HCT116 (cell line): ENCODE measurements around the gene RNF227.

Experiments
- CEBPB ChIP-seq: IDR thresholded peaks from 2 replicates; pipeline ENCODE4 v1.6.1; 2012; ENCODE audit warnings: low read depth
- EGR1 ChIP-seq: IDR thresholded peaks from 2 replicates; pipeline ENCODE4 v1.6.1; 2012; ENCODE audit warnings: low read depth
- ELF1 ChIP-seq: IDR thresholded peaks from 2 replicates; pipeline ENCODE4 v1.6.1; 2012; ENCODE audit warnings: low read depth, borderline replicate concordance
- EZH2 ChIP-seq: fragments of 200-600 bp; sonication (generic); IDR thresholded peaks from 2 replicates; pipeline ENCODE4 v1.6.1; 2017; ENCODE audit warnings: antibody characterized with exemption, mixed run types
- EZH2phosphoT487 ChIP-seq: fragments of 200-600 bp; IDR thresholded peaks from 2 replicates; pipeline ENCODE4 v1.6.1; 2018; ENCODE audit warnings: antibody characterized with exemption, borderline replicate concordance
- POLR2A ChIP-seq: IDR thresholded peaks from 2 replicates; pipeline ENCODE4 v1.7.0; 2011; ENCODE audit warnings: borderline replicate concordance; ENCODE audit not compliant: insufficient read depth, insufficient read length; ENCODE audit errors: extremely low read depth
- YY1 ChIP-seq: IDR thresholded peaks from 2 replicates; pipeline ENCODE4 v1.6.1; 2011; ENCODE audit warnings: low read length, low read depth, moderate library complexity, mild to moderate bottlenecking; ENCODE audit not compliant: insufficient replicate concordance; ENCODE audit errors: extremely low read depth
- ZFX ChIP-seq: fragments of 450-650 bp; IDR thresholded peaks from 2 replicates; pipeline ENCODE4 v1.6.1; 2017
- TF ChIP-seq, protein P1 (sequence below), 3 experiments: fragments of 200-600 bp in 1 of 3; sonication (generic) in 1 of 3; IDR thresholded peaks in 2 of 3; conservative IDR thresholded peaks in 1 of 3; 2 replicates each; pipeline ENCODE4 v1.5.1; 2012 to 2017; ENCODE audit warnings: low read depth in 2 of 3, low read length in 2 of 3, antibody characterized with exemption in 1 of 3, borderline replicate concordance in 1 of 3, control low read depth in 1 of 3, mild to moderate bottlenecking in 1 of 3, mixed read lengths in 1 of 3, mixed run types in 1 of 3, moderate library complexity in 1 of 3; ENCODE audit not compliant: insufficient read depth in 1 of 3
- TF ChIP-seq, protein P2 (sequence below): IDR thresholded peaks from 2 replicates; pipeline ENCODE4 v1.6.1; 2012; ENCODE audit warnings: low read depth
- TF ChIP-seq, protein P3 (sequence below): IDR thresholded peaks from 2 replicates; pipeline ENCODE4 v1.6.1; 2012

DNA sequence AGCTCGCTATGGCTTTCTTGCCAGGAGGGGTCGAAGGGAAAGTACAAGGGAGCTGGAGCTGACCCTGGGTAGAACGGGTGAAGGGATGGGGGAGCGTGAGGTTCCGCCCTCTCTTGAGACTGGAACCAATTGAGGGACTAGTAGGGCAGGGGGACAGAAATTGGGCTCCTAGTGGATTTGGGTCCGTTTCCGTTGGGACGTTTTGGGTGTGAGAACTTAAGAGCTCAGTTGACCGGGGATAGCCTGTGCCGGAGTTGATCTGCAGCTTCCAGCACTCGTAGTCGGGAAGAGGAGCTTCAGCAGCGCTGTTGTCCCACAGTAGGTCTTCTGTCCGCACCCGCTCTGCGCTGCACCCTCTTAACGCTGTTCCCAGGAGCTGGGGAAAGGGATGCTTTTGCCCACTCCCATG, 16.4 kb upstream of the RNF227 start:
- TF ChIP-seq, protein P1, sequence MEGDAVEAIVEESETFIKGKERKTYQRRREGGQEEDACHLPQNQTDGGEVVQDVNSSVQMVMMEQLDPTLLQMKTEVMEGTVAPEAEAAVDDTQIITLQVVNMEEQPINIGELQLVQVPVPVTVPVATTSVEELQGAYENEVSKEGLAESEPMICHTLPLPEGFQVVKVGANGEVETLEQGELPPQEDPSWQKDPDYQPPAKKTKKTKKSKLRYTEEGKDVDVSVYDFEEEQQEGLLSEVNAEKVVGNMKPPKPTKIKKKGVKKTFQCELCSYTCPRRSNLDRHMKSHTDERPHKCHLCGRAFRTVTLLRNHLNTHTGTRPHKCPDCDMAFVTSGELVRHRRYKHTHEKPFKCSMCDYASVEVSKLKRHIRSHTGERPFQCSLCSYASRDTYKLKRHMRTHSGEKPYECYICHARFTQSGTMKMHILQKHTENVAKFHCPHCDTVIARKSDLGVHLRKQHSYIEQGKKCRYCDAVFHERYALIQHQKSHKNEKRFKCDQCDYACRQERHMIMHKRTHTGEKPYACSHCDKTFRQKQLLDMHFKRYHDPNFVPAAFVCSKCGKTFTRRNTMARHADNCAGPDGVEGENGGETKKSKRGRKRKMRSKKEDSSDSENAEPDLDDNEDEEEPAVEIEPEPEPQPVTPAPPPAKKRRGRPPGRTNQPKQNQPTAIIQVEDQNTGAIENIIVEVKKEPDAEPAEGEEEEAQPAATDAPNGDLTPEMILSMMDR (IDR thresholded peaks at IDR 0.05 in 2 of 3, conservative IDR thresholded peaks at IDR 0.05 in 1 of 3; ENCODE audit: borderline replicate concordance in 1 of 3, insufficient read depth in 1 of 3, low read depth in 2 of 3, low read length in 2 of 3), result no peak
- no peak for TF ChIP-seq POLR2A
- TF ChIP-seq, protein P2, sequence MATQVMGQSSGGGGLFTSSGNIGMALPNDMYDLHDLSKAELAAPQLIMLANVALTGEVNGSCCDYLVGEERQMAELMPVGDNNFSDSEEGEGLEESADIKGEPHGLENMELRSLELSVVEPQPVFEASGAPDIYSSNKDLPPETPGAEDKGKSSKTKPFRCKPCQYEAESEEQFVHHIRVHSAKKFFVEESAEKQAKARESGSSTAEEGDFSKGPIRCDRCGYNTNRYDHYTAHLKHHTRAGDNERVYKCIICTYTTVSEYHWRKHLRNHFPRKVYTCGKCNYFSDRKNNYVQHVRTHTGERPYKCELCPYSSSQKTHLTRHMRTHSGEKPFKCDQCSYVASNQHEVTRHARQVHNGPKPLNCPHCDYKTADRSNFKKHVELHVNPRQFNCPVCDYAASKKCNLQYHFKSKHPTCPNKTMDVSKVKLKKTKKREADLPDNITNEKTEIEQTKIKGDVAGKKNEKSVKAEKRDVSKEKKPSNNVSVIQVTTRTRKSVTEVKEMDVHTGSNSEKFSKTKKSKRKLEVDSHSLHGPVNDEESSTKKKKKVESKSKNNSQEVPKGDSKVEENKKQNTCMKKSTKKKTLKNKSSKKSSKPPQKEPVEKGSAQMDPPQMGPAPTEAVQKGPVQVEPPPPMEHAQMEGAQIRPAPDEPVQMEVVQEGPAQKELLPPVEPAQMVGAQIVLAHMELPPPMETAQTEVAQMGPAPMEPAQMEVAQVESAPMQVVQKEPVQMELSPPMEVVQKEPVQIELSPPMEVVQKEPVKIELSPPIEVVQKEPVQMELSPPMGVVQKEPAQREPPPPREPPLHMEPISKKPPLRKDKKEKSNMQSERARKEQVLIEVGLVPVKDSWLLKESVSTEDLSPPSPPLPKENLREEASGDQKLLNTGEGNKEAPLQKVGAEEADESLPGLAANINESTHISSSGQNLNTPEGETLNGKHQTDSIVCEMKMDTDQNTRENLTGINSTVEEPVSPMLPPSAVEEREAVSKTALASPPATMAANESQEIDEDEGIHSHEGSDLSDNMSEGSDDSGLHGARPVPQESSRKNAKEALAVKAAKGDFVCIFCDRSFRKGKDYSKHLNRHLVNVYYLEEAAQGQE, result no peak
- TF ChIP-seq EZH2, result no peak
- TF ChIP-seq ELF1, result no peak
- TF ChIP-seq YY1, result no peak
- no peak for TF ChIP-seq ZFX
- no peak for TF ChIP-seq EZH2phosphoT487
- TF ChIP-seq EGR1, result no peak
- no peak for TF ChIP-seq CEBPB
- TF ChIP-seq, protein P3, sequence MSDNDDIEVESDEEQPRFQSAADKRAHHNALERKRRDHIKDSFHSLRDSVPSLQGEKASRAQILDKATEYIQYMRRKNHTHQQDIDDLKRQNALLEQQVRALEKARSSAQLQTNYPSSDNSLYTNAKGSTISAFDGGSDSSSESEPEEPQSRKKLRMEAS, result no peak
